ENCODE data around the gene FAM117A.
A peak's percentile ranks its signal among the peaks of the same experiment; 100 is the strongest.

FAM117A gene

GRCh38 chr17:49779156-49779738 lies 15.3 kb upstream of the FAM117A start:
- no peak for DNase-seq (ENCODE audit: low spot score)
- TF ChIP-seq CTCF (IDR thresholded peaks at IDR 0.05) = no peak
- Histone ChIP-seq H3K4me3 (no peak overlapping the region), H3K27ac (peak overlapping the region; percentile 73 to 79)

- H3K27ac ChIP-seq = peak overlapping the region; percentile 80 to 82
- TF ChIP-seq CTCF (IDR thresholded peaks at IDR 0.05) = no peak
- H3K4me3 ChIP-seq = no peak overlapping the region
- DNase-seq (ENCODE audit: low spot score) = no peak
Observed at GRCh38 chr17:49777563-49777962, 13.6 kb upstream of the FAM117A start.

GRCh38 chr17:49776551-49777300 lies 12.8 kb upstream of the FAM117A start:
- no peak for DNase-seq (ENCODE audit: low spot score)
- Histone ChIP-seq H3K27ac (peak overlapping the region; percentile 80 to 82), H3K4me3 (no peak overlapping the region)
- no peak for TF ChIP-seq CTCF (IDR thresholded peaks at IDR 0.05)

- peak overlapping the region; percentile 25 for H3K4me3 ChIP-seq
- peak overlapping the region; percentile 80 to 82 for H3K27ac ChIP-seq
- DNase-seq (ENCODE audit: low spot score) = no peak
- TF ChIP-seq CTCF (IDR thresholded peaks at IDR 0.05) = no peak
Observed at GRCh38 chr17:49775546-49776260, 11.8 kb upstream of the FAM117A start.

GRCh38 chr17:49766918-49767530 lies 3.1 kb upstream of the FAM117A start:
- no peak for DNase-seq (ENCODE audit: low spot score)
- no peak for TF ChIP-seq CTCF (IDR thresholded peaks at IDR 0.05)
- Histone ChIP-seq H3K4me3 (no peak overlapping the region), H3K27ac (no peak overlapping the region)

GRCh38 chr17:49764559-49765180 lies 739 bp upstream of the FAM117A start:
- DNase-seq (ENCODE audit: low spot score) = no peak
- H3K4me3 ChIP-seq = peak overlapping the region; percentile 82
- H3K27ac ChIP-seq = peak overlapping the region; percentile 3 to 77
- TF ChIP-seq CTCF (IDR thresholded peaks at IDR 0.05) = no peak
